H1 (cell line): ENCODE data around the gene ADCY2. TPM values are rescaled to one million over a fixed set of nuclear protein-coding genes. Genes with fewer than 3 reads are reported as not detected.
A peak's percentile ranks its signal among the peaks of the same experiment; 100 is the strongest.

Experiments
- CTCF ChIA-PET: fragments of 300-600 bp; sonication (Branson Sonifier 250); formaldehyde crosslinking; loops from one replicate; lab custom pipeline; 2021; ENCODE audit not compliant: partially characterized antibody; lab: Charles Lee
- POLR2A ChIA-PET: fragments of 300-600 bp; sonication (Branson Sonifier 250); formaldehyde crosslinking; loops from one replicate; lab custom pipeline; 2021; ENCODE audit warnings: inconsistent platforms; ENCODE audit not compliant: partially characterized antibody; lab: Charles Lee
- DNase-seq, 2 experiments: peaks; one replicate each; pipeline versions ENCODE4 v3.0.0 to v3.0.0-alpha.2; 2010 to 2022; ENCODE audit warnings: low spot score in 2 of 2, low read depth in 1 of 2, mixed read lengths in 1 of 2
- FAIRE-seq: peaks from 2 replicates; lab custom pipeline; 2011; peaks lifted over from hg19 to GRCh38; lab: Jason Lieb, UNC
- H2AFZ ChIP-seq: 2 replicates; pipeline ENCODE4 v1.8.1; 2012; ENCODE audit warnings: low read length, inconsistent platforms
- H2AK5ac ChIP-seq: 2 replicates; pipeline ENCODE4 v1.6.1; 2013; ENCODE audit warnings: low read depth, low read length
- H2BK120ac ChIP-seq: replicated peaks from 2 replicates; pipeline ENCODE3; 2013; ENCODE audit warnings: low read depth, low read length, inconsistent platforms
- H2BK12ac ChIP-seq: 2 replicates; pipeline ENCODE4 v1.6.1; 2013; ENCODE audit warnings: low read depth, low read length
- H2BK15ac ChIP-seq: 2 replicates; pipeline ENCODE4 v1.6.1; 2013; ENCODE audit warnings: low read length
- H2BK20ac ChIP-seq: 2 replicates; pipeline ENCODE4 v1.6.1; 2013; ENCODE audit warnings: low read length
- H2BK5ac ChIP-seq: 2 replicates; pipeline ENCODE4 v1.6.1; 2013; ENCODE audit warnings: low read depth, low read length
- H3K14ac ChIP-seq: 2 replicates; pipeline ENCODE4 v1.6.1; 2013; ENCODE audit warnings: inconsistent platforms; ENCODE audit not compliant: insufficient read length
- H3K18ac ChIP-seq: 2 replicates; pipeline ENCODE4 v1.6.1; 2013; ENCODE audit warnings: low read length; ENCODE audit errors: extremely low read depth
- H3K23ac ChIP-seq: 2 replicates; pipeline ENCODE4 v1.6.1; 2013; ENCODE audit warnings: inconsistent platforms; ENCODE audit not compliant: insufficient read length
- H3K23me2 ChIP-seq: 2 replicates; pipeline ENCODE4 v1.6.1; 2013; ENCODE audit warnings: low read depth, low read length
- H3K27ac ChIP-seq: 2 replicates; pipeline ENCODE4 v1.6.1; 2011; ENCODE audit warnings: low read depth, low read length, inconsistent platforms
- H3K27me3 ChIP-seq, 4 experiments: replicated peaks in 1 of 4; 1 replicate in 1 of 4; 2 replicates in 3 of 4; pipeline versions ENCODE4 v1.6.1 to v1.8.1; 2011 to 2013; ENCODE audit warnings: low read length in 3 of 4, mild to moderate bottlenecking in 3 of 4, inconsistent platforms in 2 of 4, mixed read lengths in 2 of 4, moderate library complexity in 1 of 4; ENCODE audit not compliant: control insufficient read depth in 3 of 4, insufficient read depth in 3 of 4; ENCODE audit errors: extremely low read depth in 1 of 4
- H3K36me3 ChIP-seq, 4 experiments: 2 replicates each; pipeline versions ENCODE4 v1.6.1 to v1.8.1; 2011 to 2013; ENCODE audit warnings: mild to moderate bottlenecking in 4 of 4, low read length in 3 of 4, moderate library complexity in 2 of 4, control low read depth in 1 of 4, inconsistent platforms in 1 of 4; ENCODE audit not compliant: insufficient read depth in 4 of 4, control insufficient read depth in 2 of 4
- H3K4ac ChIP-seq: replicated peaks from 2 replicates; pipeline ENCODE3; 2013; ENCODE audit warnings: low read length, low read depth, mixed read lengths, inconsistent platforms; ENCODE audit not compliant: insufficient read length
- H3K4me1 ChIP-seq, 4 experiments: replicated peaks in 1 of 4; 1 replicate in 1 of 4; 2 replicates in 3 of 4; pipeline versions ENCODE4 v1.6.1 to v1.8.1; 2011 to 2013; ENCODE audit warnings: low read length in 3 of 4, inconsistent platforms in 2 of 4, mixed read lengths in 1 of 4; ENCODE audit not compliant: insufficient read depth in 4 of 4, control insufficient read depth in 3 of 4
- H3K4me2 ChIP-seq, 2 experiments: 2 replicates each; pipeline versions ENCODE4 v1.6.1 to v1.8.1; 2011 to 2013; ENCODE audit warnings: low read depth in 2 of 2, low read length in 2 of 2, control low read depth in 1 of 2, inconsistent platforms in 1 of 2, mild to moderate bottlenecking in 1 of 2; ENCODE audit not compliant: insufficient read depth in 1 of 2
- H3K4me3 ChIP-seq, 4 experiments: fragments of 200-600, 300-600 bp in 1 of 4; sonication (generic), shearing (Covaris generic), sonication (Bioruptor Twin) in 1 of 4; 2 replicates each; pipeline versions ENCODE4 v1.5.1 to v1.8.1; 2011 to 2016; ENCODE audit warnings: low read length in 4 of 4, low read depth in 3 of 4, control low read depth in 2 of 4, inconsistent platforms in 2 of 4, mild to moderate bottlenecking in 2 of 4, mixed read lengths in 1 of 4, moderate library complexity in 1 of 4; ENCODE audit not compliant: insufficient read depth in 2 of 4; ENCODE audit errors: extremely low read depth in 1 of 4
- H3K56ac ChIP-seq: replicated peaks from 2 replicates; pipeline ENCODE3; 2013; ENCODE audit warnings: low read depth, mild to moderate bottlenecking, mixed read lengths, low read length, inconsistent platforms; ENCODE audit not compliant: insufficient read length
- H3K79me1 ChIP-seq: 2 replicates; pipeline ENCODE4 v1.6.1; 2013; ENCODE audit warnings: low read depth, low read length, control low read depth
- H3K79me2 ChIP-seq, 2 experiments: 2 replicates each; pipeline versions ENCODE4 v1.6.1 to v1.8.1; 2012 to 2013; ENCODE audit warnings: low read length in 2 of 2, mild to moderate bottlenecking in 2 of 2, inconsistent platforms in 1 of 2; ENCODE audit not compliant: insufficient read depth in 2 of 2, control insufficient read depth in 1 of 2
- H3K9ac ChIP-seq, 4 experiments: replicated peaks in 1 of 4; 1 replicate in 1 of 4; 2 replicates in 3 of 4; pipeline versions ENCODE4 v1.6.1 to v1.8.1; 2011 to 2013; ENCODE audit warnings: low read depth in 3 of 4, low read length in 3 of 4, control low read depth in 2 of 4, mild to moderate bottlenecking in 2 of 4, moderate library complexity in 2 of 4, inconsistent platforms in 1 of 4; ENCODE audit errors: extremely low read depth in 1 of 4
- H3K9me3 ChIP-seq, 2 experiments: 2 replicates each; pipeline versions ENCODE4 v1.6.1 to v1.8.1; 2012 to 2013; ENCODE audit warnings: mild to moderate bottlenecking in 2 of 2, moderate library complexity in 2 of 2, control low read depth in 1 of 2, inconsistent platforms in 1 of 2, low read depth in 1 of 2, low read length in 1 of 2, mixed read lengths in 1 of 2; ENCODE audit not compliant: insufficient read depth in 2 of 2
- H4K20me1 ChIP-seq, 2 experiments: replicated peaks in 1 of 2; 2 replicates each; pipeline versions ENCODE3 to v1.8.1; 2011 to 2013; ENCODE audit warnings: inconsistent platforms in 2 of 2, low read length in 2 of 2, mild to moderate bottlenecking in 1 of 2; ENCODE audit not compliant: insufficient read depth in 2 of 2, control insufficient read depth in 1 of 2
- H4K5ac ChIP-seq: 2 replicates; pipeline ENCODE4 v1.6.1; 2013; ENCODE audit warnings: low read length, low read depth, mixed read lengths, inconsistent platforms; ENCODE audit not compliant: insufficient read length
- H4K8ac ChIP-seq: 2 replicates; pipeline ENCODE4 v1.8.0; 2013; ENCODE audit warnings: mild to moderate bottlenecking, moderate library complexity, low read length, inconsistent platforms; ENCODE audit not compliant: insufficient read depth; ENCODE audit errors: extremely low read depth
- H4K91ac ChIP-seq: replicated peaks from 2 replicates; pipeline ENCODE3; 2013; ENCODE audit warnings: low read length, mixed read lengths, inconsistent platforms; ENCODE audit not compliant: insufficient read length
- CTCF ChIP-seq, 3 experiments: IDR thresholded peaks; 1 replicate in 2 of 3; 2 replicates in 1 of 3; pipeline versions ENCODE4 v1.5.1 to v1.6.1; 2011; ENCODE audit warnings: low read length in 3 of 3, mild to moderate bottlenecking in 3 of 3, inconsistent platforms in 2 of 3, low read depth in 1 of 3, moderate library complexity in 1 of 3; ENCODE audit not compliant: insufficient read depth in 1 of 3; ENCODE audit errors: control extremely low read depth in 1 of 3
- MAFK ChIP-seq: IDR thresholded peaks from 2 replicates; pipeline ENCODE4 v1.6.1; 2012; ENCODE audit warnings: low read depth, mild to moderate bottlenecking, improper control_type of control experiment, low read length
- RAD21 ChIP-seq, 2 experiments: IDR thresholded peaks in 1 of 2; conservative IDR thresholded peaks in 1 of 2; 2 replicates each; pipeline ENCODE4 v1.6.1; 2011; ENCODE audit warnings: low read depth in 2 of 2, low read length in 2 of 2, improper control_type of control experiment in 1 of 2, inconsistent platforms in 1 of 2, mild to moderate bottlenecking in 1 of 2, moderate library complexity in 1 of 2
- WGBS, 2 experiments: shearing (Covaris generic) in 1 of 2; methylation state at CpG; one replicate each; pipeline versions ENCODE4 v1.1.6 to v1.1.7; 2013 to 2015; ENCODE audit warnings: low lambda C conversion rate in 2 of 2, mixed read lengths in 2 of 2, inconsistent platforms in 1 of 2, low coverage in 1 of 2, missing lambda C conversion rate in 1 of 2; ENCODE audit not compliant: insufficient replicate concordance in 2 of 2, insufficient coverage in 1 of 2, insufficient read length in 1 of 2; ENCODE audit errors: extremely low coverage in 1 of 2, missing lambda C conversion rate in 1 of 2; 5-methylcytosine and 5-hydroxymethylcytosine counted together
- polyA plus RNA-seq, 7 experiments: library from polyadenylated mRNA; depleted of rRNA in 3 of 7; stranded (reverse) in 5 of 7; unstranded in 2 of 7; fragments of >200 nt in 5 of 7; fragments of 200-250 nt in 2 of 7; gene quantifications; 1 replicate in 5 of 7; 2 replicates in 1 of 7; 4 replicates in 1 of 7; pipeline versions ENCODE4 v1.2.1 to v1.2.3, GENCODE V29; 2011 to 2013; ENCODE audit warnings: missing spikeins in 2 of 7, mixed read lengths in 2 of 7
- total RNA-seq: library from RNA; stranded (reverse); fragmentation: NEBNext Ultra II Directional; extraction: Animal tissue kit (Norgen Biotek cat#: 25700); gene quantifications from 2 replicates; pipeline ENCODE4 v1.2.1, GENCODE V29; 2021

ADCY2 gene
- total and polyA plus RNA-seq, 2 of the 8 experiments (the other 6 are each of a cell fraction or from before 2014, with no cell fraction given) = 35.8 to 122 TPM

DNA sequence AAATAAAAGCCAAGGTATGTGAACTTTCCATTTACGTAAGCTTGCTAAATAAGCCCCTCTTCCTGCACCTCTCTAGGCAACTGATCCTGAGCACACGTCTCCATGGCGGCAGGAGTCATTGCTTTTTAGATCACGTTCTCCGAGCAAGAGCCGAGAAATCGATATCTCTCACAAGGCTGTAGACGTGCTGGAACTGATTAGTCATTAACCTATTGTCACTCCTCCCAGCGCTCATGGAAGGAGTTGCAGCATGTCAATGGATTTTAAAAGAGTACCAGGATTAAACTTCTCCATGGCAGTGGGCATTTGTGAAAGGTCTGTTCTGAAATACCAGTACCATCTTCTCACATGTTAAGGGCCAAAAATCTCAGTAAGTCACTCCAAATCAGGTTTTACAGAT is 4.7 kb upstream of the ADCY2 start:
- Histone ChIP-seq H2BK15ac (0 out of 2 replicates have a peak overlapping the region, but pooled peaks have one; percentile 36), H4K8ac (no peak overlapping the region), H3K27ac (no peak overlapping the region), H3K9ac (no peak overlapping the region), H3K23me2 (peaks cover 10% of the 10 kb centered on the region; the same call in 1 of the 2 replicates), H2BK5ac (peak overlapping the region; percentile 53; the same call in 1 of the 2 replicates), H4K20me1 (no peaks in the 10 kb centered on the region), H3K14ac (no peak overlapping the region), H3K4me2 (no peak overlapping the region), H2BK120ac (peak overlapping the region; percentile 79), H4K5ac (no peak overlapping the region), H3K4me1 (peaks cover 9 to 19% (median 14%) of the 10 kb centered on the region in 4 experiments), H3K4ac (peak overlapping the region; percentile 83), H3K9me3 (no peaks in the 10 kb centered on the region), H3K56ac (no peak overlapping the region), H2AK5ac (no peak overlapping the region), H2BK20ac (0 out of 2 replicates have a peak overlapping the region, but pooled peaks have one; percentile 62), H3K27me3 (peaks cover 0 to 4% (median 0%) of the 10 kb centered on the region in 4 experiments; a peak in 1 of 7 replicates), H4K91ac (peak overlapping the region; percentile 92), H2AFZ (no peak overlapping the region), H3K23ac (no peak overlapping the region), H3K36me3 (no peaks in the 10 kb centered on the region), H3K4me3 (no peak overlapping the region), H3K18ac (peak overlapping the region; percentile 88; the same call in 1 of the 2 replicates), H3K79me2 (peaks cover 0 to 9% of the 10 kb centered on the region in 2 experiments; a peak in 1 of 4 replicates), H2BK12ac (peak overlapping the region; percentile 91), H3K79me1 (no peaks in the 10 kb centered on the region)
- CTCF ChIA-PET = interaction anchor here (0.6 to 1.4 kb wide), 4 partner anchors 30 to 142 kb away, joined by 3 read pairs; no protein-coding TSS in a partner anchor
- TF ChIP-seq RAD21 (IDR thresholded peaks at IDR 0.05 in 1 of 2, conservative IDR thresholded peaks at IDR 0.05 in 1 of 2; ENCODE audit: low read depth in 2 of 2, low read length in 2 of 2) (peak; percentile 37 to 57; a peak in 3 of 4 replicates), MAFK (no peak), CTCF (IDR thresholded peaks at IDR 0.05; ENCODE audit: control extremely low read depth in 1 of 3, insufficient read depth in 1 of 3, low read depth in 1 of 3, low read length in 3 of 3) (peak in 2 of 3 experiments; percentile 23 to 38; a peak in 3 of 4 replicates)
- POLR2A ChIA-PET = no interaction called here
- FAIRE-seq (peak; percentile 80), DNase-seq (no peak)
- WGBS, 2 experiments = 67% methylated on average over 9 of the region's 9 CpGs; no CpG with 5 or more reads in 1 of the 2 experiments
